Measurements from ENCODE around the gene MAP2K7. TPM values are rescaled to one million over a fixed set of nuclear protein-coding genes. Genes with fewer than 3 reads are reported as not detected.

The MAP2K7 gene
- total RNA-seq, 1 experiment from 2014 or later: 59.1 TPM

DNA sequence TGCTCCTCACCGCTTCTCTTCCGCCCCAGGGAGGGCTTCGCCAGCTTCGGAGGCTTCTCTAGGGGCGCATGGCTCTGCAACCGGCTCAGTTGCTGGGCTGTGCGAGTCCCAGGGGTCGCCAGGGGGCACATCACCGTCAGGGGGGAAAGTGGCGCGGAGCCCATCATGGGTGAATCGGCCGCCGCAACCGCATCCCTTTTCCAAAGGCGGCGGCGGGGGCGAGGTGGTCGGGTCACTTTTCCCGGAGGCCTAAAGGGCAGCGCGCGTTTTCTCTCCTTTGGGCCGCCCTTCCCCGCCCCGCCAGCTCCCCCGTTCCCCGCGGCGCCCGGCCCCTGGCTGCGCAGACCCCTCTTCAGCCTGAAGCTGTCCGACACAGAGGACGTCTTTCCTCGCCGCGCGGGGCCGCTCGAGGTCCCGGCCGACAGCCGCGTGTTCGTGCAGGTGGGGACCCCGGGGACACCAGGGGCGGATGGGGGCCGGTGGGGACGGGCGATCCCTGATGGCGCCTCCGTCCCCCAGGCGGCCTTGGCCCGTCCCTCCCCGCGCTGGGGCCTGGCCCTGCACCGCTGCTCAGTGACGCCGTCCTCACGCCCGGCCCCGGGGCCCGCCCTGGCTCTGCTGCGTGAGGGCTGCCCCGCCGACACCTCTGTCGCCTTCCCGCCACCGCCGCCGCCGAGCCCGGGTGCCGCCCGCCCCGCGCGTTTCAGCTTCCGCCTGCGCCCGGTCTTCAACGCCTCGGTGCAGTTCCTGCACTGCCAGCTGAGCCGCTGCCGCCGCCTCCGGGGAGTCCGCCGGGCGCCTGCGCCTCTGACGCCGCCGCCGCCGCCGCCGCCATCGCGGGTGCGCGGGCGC is 12.7 kb downstream of the MAP2K7 start:
- H3K27ac ChIP-seq (ENCODE audit: low read depth, low read length): peak overlapping the region; percentile 89

DNA sequence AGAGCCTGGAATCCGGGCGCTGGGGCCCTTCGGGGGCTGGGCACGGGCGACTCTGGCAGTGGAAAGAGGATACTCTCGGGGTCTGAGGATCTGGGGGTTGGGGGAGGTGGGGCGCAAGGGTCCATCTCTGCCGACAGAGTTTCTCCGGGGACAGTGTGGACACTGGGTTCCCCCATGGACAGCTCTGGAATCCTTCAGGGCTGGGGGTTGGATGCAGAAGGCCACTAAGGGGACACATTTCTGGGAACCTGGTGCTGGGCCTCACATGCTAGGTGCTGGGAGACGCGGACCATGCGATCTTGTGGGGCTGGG is 13.2 kb downstream of the MAP2K7 start:
- Histone ChIP-seq H2AFZ (ENCODE audit: low read depth, low read length, poor library complexity, severe bottlenecking) (peak overlapping the region; percentile 14), H3K9me3 (ENCODE audit: control insufficient read depth in 1 of 2, insufficient read depth in 1 of 2, low read depth in 1 of 2, low read length in 2 of 2) (no peaks in the 10 kb centered on the region), H3K4me3 (replicated peaks in 1 of 2; ENCODE audit: low read depth in 1 of 2, low read length in 2 of 2) (peak overlapping the region; percentile 66 to 74), H4K20me1 (ENCODE audit: insufficient read depth) (no peaks in the 10 kb centered on the region), H3K9me2 (ENCODE audit: insufficient read depth) (no peaks in the 10 kb centered on the region), H3K27me3 (ENCODE audit: insufficient read depth, low read length) (no peaks in the 10 kb centered on the region), H3K79me2 (ENCODE audit: insufficient read depth, low read length) (peaks cover 10% of the 10 kb centered on the region; the same call in 1 of the 2 replicates), H3K4me2 (ENCODE audit: low read length) (peak overlapping the region; percentile 91), H3K36me3 (ENCODE audit: control insufficient read depth in 1 of 2, insufficient read depth in 2 of 2, low read length in 2 of 2) (peaks cover 1 to 4% of the 10 kb centered on the region in 2 experiments; a peak in 3 of 4 replicates), H3K4me1 (ENCODE audit: control insufficient read depth in 1 of 2, insufficient read depth in 2 of 2, low read length in 2 of 2) (peaks cover 21 to 57% of the 10 kb centered on the region in 2 experiments; a peak in 3 of 4 replicates), H3K27ac (ENCODE audit: low read depth, low read length) (peak overlapping the region; percentile 89), H3K9ac (ENCODE audit: low read length) (peak overlapping the region; percentile 89)
- ChIA-PET POLR2A (interaction anchor here (1.3 to 1.7 kb wide), 2 partner anchors 14 to 27 kb away, joined by 5 to 6 read pairs; partner anchors contain the start of genes MAP2K7 and TIMM44), RAD21 (ENCODE audit: low non-redundant PET in 1 of 2, low total read pairs in 2 of 2, uncharacterized antibody in 2 of 2, unreplicated experiment in 2 of 2) (no interaction called here), CTCF (interaction anchor here (1.0 to 1.3 kb wide), 2 partner anchors 13 to 86 kb away, joined by 4 to 6 read pairs; partner anchors contain the start of gene MAP2K7)
- ATAC-seq (peak; percentile 0; the same call in 1 of the 2 replicates), DNase-seq (ENCODE audit: low read depth, low spot score) (no peak)
- intact Hi-C loops (cut with micrococcal nuclease): no loop called here
- no TSS peak for BruUV-seq (replicated peaks)
- TF ChIP-seq SIN3A (IDR thresholded peaks at IDR 0.05; ENCODE audit: low read depth): no peak
- no peak for TF ChIP-seq EGR1 (IDR thresholded peaks at IDR 0.05; ENCODE audit: low read depth)
- TF ChIP-seq, protein P1, sequence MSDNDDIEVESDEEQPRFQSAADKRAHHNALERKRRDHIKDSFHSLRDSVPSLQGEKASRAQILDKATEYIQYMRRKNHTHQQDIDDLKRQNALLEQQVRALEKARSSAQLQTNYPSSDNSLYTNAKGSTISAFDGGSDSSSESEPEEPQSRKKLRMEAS (IDR thresholded peaks at IDR 0.05): no peak
- TF ChIP-seq, protein P2, sequence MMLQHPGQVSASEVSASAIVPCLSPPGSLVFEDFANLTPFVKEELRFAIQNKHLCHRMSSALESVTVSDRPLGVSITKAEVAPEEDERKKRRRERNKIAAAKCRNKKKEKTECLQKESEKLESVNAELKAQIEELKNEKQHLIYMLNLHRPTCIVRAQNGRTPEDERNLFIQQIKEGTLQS (IDR thresholded peaks at IDR 0.05): no peak
- TF ChIP-seq TCF7L2 (IDR thresholded peaks at IDR 0.05; ENCODE audit: borderline replicate concordance, extremely low read depth, insufficient read depth, insufficient read length): no peak
- TF ChIP-seq ELF1 (IDR thresholded peaks at IDR 0.05; ENCODE audit: borderline replicate concordance, low read depth): no peak
- TF ChIP-seq SP1 (IDR thresholded peaks at IDR 0.05; ENCODE audit: low read depth): no peak
- TF ChIP-seq, protein P3, sequence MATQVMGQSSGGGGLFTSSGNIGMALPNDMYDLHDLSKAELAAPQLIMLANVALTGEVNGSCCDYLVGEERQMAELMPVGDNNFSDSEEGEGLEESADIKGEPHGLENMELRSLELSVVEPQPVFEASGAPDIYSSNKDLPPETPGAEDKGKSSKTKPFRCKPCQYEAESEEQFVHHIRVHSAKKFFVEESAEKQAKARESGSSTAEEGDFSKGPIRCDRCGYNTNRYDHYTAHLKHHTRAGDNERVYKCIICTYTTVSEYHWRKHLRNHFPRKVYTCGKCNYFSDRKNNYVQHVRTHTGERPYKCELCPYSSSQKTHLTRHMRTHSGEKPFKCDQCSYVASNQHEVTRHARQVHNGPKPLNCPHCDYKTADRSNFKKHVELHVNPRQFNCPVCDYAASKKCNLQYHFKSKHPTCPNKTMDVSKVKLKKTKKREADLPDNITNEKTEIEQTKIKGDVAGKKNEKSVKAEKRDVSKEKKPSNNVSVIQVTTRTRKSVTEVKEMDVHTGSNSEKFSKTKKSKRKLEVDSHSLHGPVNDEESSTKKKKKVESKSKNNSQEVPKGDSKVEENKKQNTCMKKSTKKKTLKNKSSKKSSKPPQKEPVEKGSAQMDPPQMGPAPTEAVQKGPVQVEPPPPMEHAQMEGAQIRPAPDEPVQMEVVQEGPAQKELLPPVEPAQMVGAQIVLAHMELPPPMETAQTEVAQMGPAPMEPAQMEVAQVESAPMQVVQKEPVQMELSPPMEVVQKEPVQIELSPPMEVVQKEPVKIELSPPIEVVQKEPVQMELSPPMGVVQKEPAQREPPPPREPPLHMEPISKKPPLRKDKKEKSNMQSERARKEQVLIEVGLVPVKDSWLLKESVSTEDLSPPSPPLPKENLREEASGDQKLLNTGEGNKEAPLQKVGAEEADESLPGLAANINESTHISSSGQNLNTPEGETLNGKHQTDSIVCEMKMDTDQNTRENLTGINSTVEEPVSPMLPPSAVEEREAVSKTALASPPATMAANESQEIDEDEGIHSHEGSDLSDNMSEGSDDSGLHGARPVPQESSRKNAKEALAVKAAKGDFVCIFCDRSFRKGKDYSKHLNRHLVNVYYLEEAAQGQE (IDR thresholded peaks at IDR 0.05; ENCODE audit: low read depth): no peak
- TF ChIP-seq EZH2 (IDR thresholded peaks at IDR 0.05): no peak
- TF ChIP-seq ZFX (IDR thresholded peaks at IDR 0.05): no peak
- TF ChIP-seq ZNF274 (IDR thresholded peaks at IDR 0.05; ENCODE audit: low read depth, low read length): no peak

More for the DNA sequence above, 12.7 kb downstream of the MAP2K7 start:
- Histone ChIP-seq H3K4me1 (ENCODE audit: control insufficient read depth in 1 of 2, insufficient read depth in 2 of 2, low read length in 2 of 2) (peaks cover 16 to 52% of the 10 kb centered on the region in 2 experiments; a peak in 3 of 4 replicates), H3K9me2 (ENCODE audit: insufficient read depth) (no peaks in the 10 kb centered on the region), H3K4me2 (ENCODE audit: low read length) (peak overlapping the region; percentile 91), H3K36me3 (ENCODE audit: control insufficient read depth in 1 of 2, insufficient read depth in 2 of 2, low read length in 2 of 2) (peaks cover 3 to 6% of the 10 kb centered on the region in 2 experiments; a peak in 3 of 4 replicates), H3K4me3 (replicated peaks in 1 of 2; ENCODE audit: low read depth in 1 of 2, low read length in 2 of 2) (peak overlapping the region; percentile 66 to 74), H3K79me2 (ENCODE audit: insufficient read depth, low read length) (peaks cover 10% of the 10 kb centered on the region; the same call in 1 of the 2 replicates), H2AFZ (ENCODE audit: low read depth, low read length, poor library complexity, severe bottlenecking) (peak overlapping the region; percentile 14), H4K20me1 (ENCODE audit: insufficient read depth) (no peaks in the 10 kb centered on the region), H3K9me3 (ENCODE audit: control insufficient read depth in 1 of 2, insufficient read depth in 1 of 2, low read depth in 1 of 2, low read length in 2 of 2) (no peaks in the 10 kb centered on the region), H3K9ac (ENCODE audit: low read length) (peak overlapping the region; percentile 89), H3K27me3 (ENCODE audit: insufficient read depth, low read length) (no peaks in the 10 kb centered on the region)
- POLR2A ChIA-PET: interaction anchor here (1.7 kb wide), 1 partner anchor 13 kb away, joined by 6 read pairs; the partner anchor contains the start of gene MAP2K7
- CTCF ChIA-PET: interaction anchor here (1.0 to 1.3 kb wide), 2 partner anchors 13 to 86 kb away, joined by 4 to 6 read pairs; partner anchors contain the start of gene MAP2K7
- BruUV-seq (replicated peaks): no TSS peak
- intact Hi-C loops (cut with micrococcal nuclease): no loop called here
- no peak for DNase-seq (ENCODE audit: low read depth, low spot score)
- TF ChIP-seq TCF7L2 (IDR thresholded peaks at IDR 0.05; ENCODE audit: borderline replicate concordance, extremely low read depth, insufficient read depth, insufficient read length) (peak; percentile 29), ZFX (IDR thresholded peaks at IDR 0.05) (peak; percentile 82; the same call in 1 of the 2 replicates), CBX3 (IDR thresholded peaks at IDR 0.05; ENCODE audit: low read depth) (no peak), POLR2AphosphoS5 (IDR thresholded peaks at IDR 0.05; ENCODE audit: low read depth, low read length) (peak; percentile 6)
- TF ChIP-seq, protein P1 (IDR thresholded peaks at IDR 0.05): peak; percentile 72; the same call in 1 of the 2 replicates
- ATAC-seq: peak; percentile 15
- RAD21 ChIA-PET (ENCODE audit: low non-redundant PET in 1 of 2, low total read pairs in 2 of 2, uncharacterized antibody in 2 of 2, unreplicated experiment in 2 of 2): no interaction called here

Measured in HCT116 (cell line).